NCI-H1436 treated with DMSO at 0.1 percent for 48 hours (cell line): Measurements from ENCODE around the gene OR52J3.
"Not testable (repeated sequence)": the region's sequence is repeated elsewhere in the genome, so short reads cannot be mapped to it uniquely, and the experiment has no call there.

Source experiments
- DNase-seq: peaks from one replicate; lab custom pipeline; 2025; lab: John Stamatoyannopoulos, UW

Gene OR52J3

GRCh38 chr11:5046226-5046625 lies at the start of gene OR52J3:
Gene OR52J3 (plus strand): TSS chr11:5046526. CDS start chr11:5046526, 0 bp downstream.
- no peak for DNase-seq

- DNase-seq: no peak
Observed at GRCh38 chr11:5004424-5005274, 41.7 kb upstream of the OR52J3 start.

GRCh38 chr11:5007561-5007960 lies 38.8 kb upstream of the OR52J3 start:
- DNase-seq: no peak

DNA sequence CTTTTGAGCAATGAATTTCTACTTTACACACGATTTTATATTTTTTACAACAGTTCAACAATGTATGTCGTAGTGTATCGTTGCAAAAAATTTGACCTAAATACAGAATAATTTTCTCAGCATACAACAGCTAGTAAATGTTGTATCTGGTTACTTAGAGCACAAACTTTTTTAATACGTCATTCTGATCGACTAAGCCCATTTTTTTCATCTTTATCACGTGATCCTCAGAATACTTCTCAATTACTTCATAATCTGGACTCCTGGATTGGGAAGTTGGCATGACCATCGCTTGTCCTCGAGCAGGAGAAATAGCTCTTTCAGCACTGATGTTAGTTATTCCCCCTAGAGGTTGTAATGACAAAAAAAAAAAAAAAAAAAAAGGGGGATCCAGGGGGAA lies 35.1 kb upstream of the OR52J3 start:
- no peak for DNase-seq

- no peak for DNase-seq
Observed at GRCh38 chr11:5013012-5013411, 33.3 kb upstream of the OR52J3 start.

- no peak for DNase-seq
Observed at GRCh38 chr11:5021996-5022395, 24.3 kb upstream of the OR52J3 start.

GRCh38 chr11:5036669-5037068 lies 9.7 kb upstream of the OR52J3 start:
- no peak for DNase-seq

DNA sequence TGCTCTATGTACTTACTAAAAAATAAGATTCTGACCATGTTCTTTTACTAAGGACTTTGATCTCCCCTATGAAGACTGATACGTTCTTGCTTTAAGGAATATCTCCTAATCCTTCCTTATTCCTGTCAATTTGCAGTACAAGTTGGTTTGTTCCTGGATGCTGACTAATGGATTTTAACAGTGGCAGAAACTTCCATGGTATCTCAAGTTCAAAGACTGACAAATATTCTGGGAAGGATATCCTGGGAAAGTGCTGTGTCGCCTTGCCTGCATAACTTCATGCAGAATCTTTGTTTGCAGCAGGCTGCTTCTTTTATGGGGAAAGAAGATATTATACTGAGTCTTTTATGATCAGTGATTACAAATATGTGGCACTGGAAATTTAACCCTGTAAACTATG lies 8.4 kb upstream of the OR52J3 start:
- no peak for DNase-seq

DNA sequence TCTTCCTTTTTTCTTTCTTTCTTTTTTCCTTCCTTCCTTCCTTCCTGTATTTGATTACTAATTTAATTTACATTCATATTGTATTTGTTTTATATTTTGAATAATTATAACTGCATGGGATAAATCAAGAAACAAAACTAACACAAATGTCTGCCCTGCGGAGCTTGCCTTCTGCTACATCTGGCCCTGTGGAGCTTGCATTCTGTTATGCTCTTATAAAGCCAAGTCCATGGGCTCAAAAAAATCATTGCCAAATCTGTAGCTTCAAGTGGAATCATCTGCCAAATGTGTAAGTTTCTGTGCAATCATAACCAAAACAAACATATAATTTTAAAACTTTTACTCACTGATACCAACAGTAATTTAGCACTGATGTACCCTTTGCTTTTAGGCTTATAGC lies 8.0 kb upstream of the OR52J3 start:
- no peak for DNase-seq

- no peak for DNase-seq
Observed at GRCh38 chr11:5040876-5041275, 5.5 kb upstream of the OR52J3 start.

GRCh38 chr11:5042091-5042490 lies 4.2 kb upstream of the OR52J3 start:
- no peak for DNase-seq

- DNase-seq: no peak
Observed at GRCh38 chr11:5043380-5043779, 2.9 kb upstream of the OR52J3 start.

DNA sequence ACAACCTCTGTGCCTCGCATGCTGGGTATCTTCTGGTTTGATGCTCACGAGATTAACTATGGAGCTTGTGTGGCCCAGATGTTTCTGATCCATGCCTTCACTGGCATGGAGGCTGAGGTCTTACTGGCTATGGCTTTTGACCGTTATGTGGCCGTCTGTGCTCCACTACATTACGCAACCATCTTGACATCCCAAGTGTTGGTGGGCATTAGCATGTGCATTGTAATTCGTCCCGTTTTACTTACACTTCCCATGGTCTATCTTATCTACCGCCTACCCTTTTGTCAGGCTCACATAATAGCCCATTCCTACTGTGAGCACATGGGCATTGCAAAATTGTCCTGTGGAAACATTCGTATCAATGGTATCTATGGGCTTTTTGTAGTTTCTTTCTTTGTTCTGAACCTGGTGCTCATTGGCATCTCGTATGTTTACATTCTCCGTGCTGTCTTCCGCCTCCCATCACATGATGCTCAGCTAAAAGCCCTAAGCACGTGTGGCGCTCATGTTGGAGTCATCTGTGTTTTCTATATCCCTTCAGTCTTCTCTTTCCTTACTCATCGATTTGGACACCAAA lies 516 bp downstream of the OR52J3 start:
- DNase-seq: no peak

- not testable (repeated sequence) for DNase-seq
Observed at GRCh38 chr11:5058679-5059078, 12.4 kb downstream of the OR52J3 start.

- no peak for DNase-seq
Observed at GRCh38 chr11:5059391-5059790, 13.1 kb downstream of the OR52J3 start, which contains the start of gene OR52E2. Gene OR52E2 (minus strand): TSS chr11:5059627. CDS start chr11:5059627, 0 bp downstream.

GRCh38 chr11:5065027-5065426 lies 18.7 kb downstream of the OR52J3 start:
- DNase-seq: no peak

DNA sequence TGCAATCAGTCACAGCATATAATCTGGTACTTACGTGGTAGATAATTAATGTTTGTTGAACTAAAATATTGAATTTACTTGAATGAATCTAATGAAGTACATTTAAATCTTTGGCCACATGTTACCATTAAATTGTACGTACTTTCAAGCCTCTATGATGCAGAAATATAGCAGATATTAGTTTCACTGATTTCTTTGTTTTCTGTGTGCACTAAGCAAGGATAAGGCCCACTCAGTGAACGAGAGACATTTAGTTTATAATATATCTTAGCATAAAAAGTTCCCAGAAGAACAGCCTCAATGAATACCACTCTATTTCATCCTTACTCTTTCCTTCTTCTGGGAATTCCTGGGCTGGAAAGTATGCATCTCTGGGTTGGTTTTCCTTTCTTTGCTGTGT lies 22.9 kb downstream of the OR52J3 start, which contains the start of gene OR52E1:
TSS of gene OR52E1 (plus strand) at position 301 of the 400 bp plus-strand sequence.
- DNase-seq: no peak

DNA sequence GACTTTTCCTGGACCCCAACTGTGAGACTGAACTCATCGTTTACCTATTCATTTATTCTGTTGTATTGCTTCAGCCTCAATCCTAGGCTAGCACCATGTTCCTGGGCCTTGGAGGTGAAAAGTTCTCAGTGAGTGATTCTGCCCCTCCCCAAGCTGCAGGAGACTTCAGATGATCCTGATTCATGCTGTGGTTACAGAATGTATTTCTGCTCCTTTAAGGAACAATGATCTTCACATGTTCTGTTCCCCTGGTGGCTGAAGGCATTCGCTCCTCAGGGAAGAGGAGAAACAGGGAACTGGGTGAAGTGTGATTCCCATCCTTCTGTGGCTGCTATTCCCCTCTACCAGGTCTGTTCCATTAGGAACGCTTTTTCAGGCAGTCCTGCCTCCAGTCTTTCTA lies 25.5 kb downstream of the OR52J3 start:
- no peak for DNase-seq

- no peak for DNase-seq
Observed at GRCh38 chr11:5081405-5081804, 35.1 kb downstream of the OR52J3 start.

DNA sequence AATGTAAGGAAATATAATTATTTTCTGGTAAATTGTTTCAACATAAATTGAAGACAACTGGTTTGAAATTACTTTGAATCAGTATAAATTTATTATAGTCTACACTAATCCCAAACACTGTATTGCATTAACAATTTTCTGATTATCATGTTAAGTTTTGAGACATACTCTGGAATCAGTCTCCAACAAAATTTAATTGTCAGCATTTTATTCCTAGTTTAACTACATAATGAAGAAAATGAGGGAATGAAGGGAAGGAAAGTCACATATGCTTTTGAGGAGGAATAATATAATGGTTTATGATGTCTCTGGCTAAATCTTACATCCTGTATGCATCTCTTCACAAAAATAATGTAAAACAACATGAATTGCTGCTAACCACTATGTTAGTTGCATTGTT lies 37.3 kb downstream of the OR52J3 start:
- no peak for DNase-seq

GRCh38 chr11:5088556-5088955 lies 42.2 kb downstream of the OR52J3 start:
- no peak for DNase-seq

DNA sequence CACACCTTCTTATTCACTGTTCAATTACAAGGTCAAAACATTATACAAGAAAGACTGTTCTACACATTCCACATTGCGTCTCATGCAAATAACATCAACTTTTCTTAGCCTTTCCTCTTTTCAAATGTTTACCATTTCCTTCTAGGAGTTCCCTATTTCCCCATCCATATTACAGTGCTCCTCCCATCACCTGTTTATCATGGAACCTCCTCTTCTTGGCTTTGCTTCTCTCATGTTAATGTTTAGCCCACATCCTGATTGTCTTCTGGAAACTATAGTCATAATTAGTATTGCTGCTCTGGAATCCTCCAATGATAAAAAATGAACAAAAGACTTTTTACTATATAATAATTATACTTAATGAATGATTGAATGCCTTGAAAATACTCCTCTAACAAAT lies 44.3 kb downstream of the OR52J3 start:
- DNase-seq: no peak

GRCh38 chr11:5092821-5093585 lies 46.7 kb downstream of the OR52J3 start:
- DNase-seq: no peak
